A673 (cell line): ENCODE results near the gene TOR1B. TPM values are rescaled to one million over a fixed set of nuclear protein-coding genes. Genes with fewer than 3 reads are reported as not detected.
"Not testable (repeated sequence)": the region's sequence is repeated elsewhere in the genome, so short reads cannot be mapped to it uniquely, and the experiment has no call there.

Experiments used
- BruUV-seq: library from RNA; stranded (reverse); fragments of 400-500 nt; replicated peaks from 2 replicates; lab custom pipeline; 2021; lab: Mats Ljungman, UMichigan
- CTCF ChIA-PET: fragments of 300-600 bp; sonication (Branson Sonifier 250); formaldehyde crosslinking; loops from one replicate; lab custom pipeline; 2022; ENCODE audit warnings: antibody characterized with exemption; lab: Charles Lee
- POLR2A ChIA-PET: fragments of 300-600 bp; sonication (Branson Sonifier 250); formaldehyde crosslinking; loops from one replicate; lab custom pipeline; 2022; ENCODE audit warnings: antibody characterized with exemption; ENCODE audit not compliant: low non-redundant PET; lab: Charles Lee
- DNase-seq: peaks from one replicate; pipeline ENCODE4 v3.0.0-alpha.2; 2015; ENCODE audit warnings: low spot score
- H3K27ac ChIP-seq: fragments of 200-600 bp; sonication (generic); 2 replicates; pipeline ENCODE4 v1.5.1; 2016; ENCODE audit warnings: mixed run types, low read depth, mild to moderate bottlenecking, mixed read lengths, antibody characterized with exemption, low read length; ENCODE audit not compliant: poor library complexity, severe bottlenecking
- H3K27me3 ChIP-seq: fragments of 200-600 bp; sonication (generic); replicated peaks from 2 replicates; pipeline ENCODE4 v1.6.1; 2017; ENCODE audit warnings: mixed run types, low read depth, mild to moderate bottlenecking, mixed read lengths, antibody characterized with exemption, low read length; ENCODE audit not compliant: insufficient read depth, poor library complexity
- H3K36me3 ChIP-seq: fragments of 200-600 bp; sonication (generic); 2 replicates; pipeline ENCODE4 v1.6.1; 2016; ENCODE audit warnings: mixed run types, mild to moderate bottlenecking, mixed read lengths, antibody characterized with exemption, low read length; ENCODE audit not compliant: insufficient read depth, poor library complexity, severe bottlenecking
- H3K4me1 ChIP-seq: fragments of 200-600 bp; sonication (generic); 2 replicates; pipeline ENCODE4 v1.6.1; 2017; ENCODE audit warnings: mixed run types, mild to moderate bottlenecking, mixed read lengths, antibody characterized with exemption, low read length; ENCODE audit not compliant: insufficient read depth, poor library complexity, severe bottlenecking
- H3K4me3 ChIP-seq: fragments of 200-600 bp; sonication (generic); 2 replicates; pipeline ENCODE4 v1.5.1; 2016; ENCODE audit warnings: low read depth, mixed run types, mild to moderate bottlenecking, mixed read lengths, low read length; ENCODE audit not compliant: poor library complexity, severe bottlenecking
- H3K9me3 ChIP-seq: fragments of 200-600 bp; sonication (generic); 2 replicates; pipeline ENCODE4 v1.6.1; 2016; ENCODE audit warnings: mixed run types, low read depth, mild to moderate bottlenecking, mixed read lengths, antibody characterized with exemption, low read length; ENCODE audit not compliant: poor library complexity, severe bottlenecking
- CTCF ChIP-seq: fragments of 300-800, 200-600 bp; sonication (generic); conservative IDR thresholded peaks from 2 replicates; pipeline ENCODE4 v1.5.1; 2017; ENCODE audit warnings: low read depth, mild to moderate bottlenecking, antibody characterized with exemption, low read length, moderate library complexity, mixed read lengths
- EZH2 ChIP-seq: fragments of 200-600 bp; sonication (generic); IDR thresholded peaks from 2 replicates; pipeline ENCODE4 v1.6.1; 2017; ENCODE audit warnings: borderline replicate concordance, low read depth, mild to moderate bottlenecking, mixed read lengths, antibody characterized with exemption, low read length; ENCODE audit not compliant: poor library complexity, severe bottlenecking
- intact Hi-C: fragments of 100-400 bp; cut with micrococcal nuclease; formaldehyde crosslinking; loops from one replicate; pipeline ENCODE4 v1.10.0; 2022; ENCODE audit not compliant: unreplicated experiment
- total RNA-seq: library from RNA; stranded (reverse); gene quantifications from 2 replicates; pipeline ENCODE4 v1.2.3, GENCODE V29; 2021

Gene TOR1B
- total RNA-seq, 1 experiment from 2014 or later, result 47.6 TPM

- no TSS peak for BruUV-seq
- Histone ChIP-seq H3K9me3 (no peaks in the 10 kb centered on the region), H3K36me3 (no peaks in the 10 kb centered on the region), H3K27me3 (peaks cover 8% of the 10 kb centered on the region), H3K4me3 (no peak overlapping the region), H3K27ac (no peak overlapping the region), H3K4me1 (no peaks in the 10 kb centered on the region)
- CTCF ChIA-PET, result interaction anchor here (0.5 to 1.5 kb wide), 2 partner anchors 60 to 129 kb away, joined by 3 to 9 read pairs; no protein-coding TSS in a partner anchor
- DNase-seq, result no peak
- TF ChIP-seq EZH2, result no peak
- POLR2A ChIA-PET, result no interaction called here
- intact Hi-C loops, result loop anchor here (5.0 kb wide), 1 partner anchor 649 kb away; no protein-coding TSS in a partner anchor
These were observed 16.5 kb upstream of the TOR1B start for GRCh38 chr9:129786481-129786880.

GRCh38 chr9:129794549-129794948, 8.4 kb upstream of the TOR1B start:
- no peak overlapping the region for H3K4me3 ChIP-seq
- TF ChIP-seq EZH2 (no peak), CTCF (no peak)
- H3K27ac ChIP-seq, result no peak overlapping the region
- peaks cover 13% of the 10 kb centered on the region for H3K27me3 ChIP-seq
- H3K4me1 ChIP-seq, result no peaks in the 10 kb centered on the region
- CTCF ChIA-PET, result no interaction called here
- BruUV-seq, result no TSS peak
- intact Hi-C loops, result loop anchor here (5.0 kb wide), 1 partner anchor 167 kb away; the partner anchor contains the start of gene NTMT1
- DNase-seq, result no peak
- no peaks in the 10 kb centered on the region for H3K36me3 ChIP-seq
- POLR2A ChIA-PET, result no interaction called here
- no peaks in the 10 kb centered on the region for H3K9me3 ChIP-seq

- H3K9me3 ChIP-seq, H3K36me3 ChIP-seq, POLR2A ChIA-PET, intact Hi-C loops, BruUV-seq, CTCF ChIA-PET, H3K27ac ChIP-seq, DNase-seq, H3K4me1 ChIP-seq, H3K4me3 ChIP-seq: not testable (repeated sequence)
- peaks cover 13% of the 10 kb centered on the region for H3K27me3 ChIP-seq
These were observed 7.0 kb upstream of the TOR1B start for GRCh38 chr9:129796029-129796428.

GRCh38 chr9:129798973-129799372, 4.0 kb upstream of the TOR1B start:
- Histone ChIP-seq H3K27me3 (peaks cover 13% of the 10 kb centered on the region), H3K36me3 (no peaks in the 10 kb centered on the region), H3K27ac (no peak overlapping the region), H3K4me1 (peaks cover 3% of the 10 kb centered on the region), H3K9me3 (no peaks in the 10 kb centered on the region), H3K4me3 (no peak overlapping the region)
- CTCF ChIA-PET, result no interaction called here
- intact Hi-C loops, result no loop called here
- POLR2A ChIA-PET, result no interaction called here
- DNase-seq, result no peak
- TF ChIP-seq CTCF (no peak), EZH2 (no peak)
- no TSS peak for BruUV-seq
